Spleen (tissue), 7 donors: Measurements from ENCODE around the gene PIK3R3.

Experiments
- CTCF ChIP-seq, 11 experiments: fragments of 200-600 bp in 7 of 11; fragments of 450-650 bp in 4 of 11; sonication (generic) in 4 of 11; IDR thresholded peaks in 8 of 11; conservative IDR thresholded peaks in 3 of 11; 1 replicate in 7 of 11; 2 replicates in 4 of 11; pipeline versions ENCODE4 v1.4.0 to v1.8.0; 2016 to 2021; ENCODE audit warnings: antibody characterized with exemption in 11 of 11, inconsistent platforms in 4 of 11, mild to moderate bottlenecking in 1 of 11
- POLR2A ChIP-seq, 3 donors: fragments of 450-650 bp; IDR thresholded peaks; one replicate each; pipeline ENCODE4 v1.5.1; 2017; ENCODE audit warnings: antibody characterized with exemption in 3 of 3, mild to moderate bottlenecking in 1 of 3
- POLR2AphosphoS5 ChIP-seq, 3 donors: sonication (generic); formaldehyde crosslinking; IDR thresholded peaks; one replicate each; pipeline ENCODE4 v1.5.1; 2017; ENCODE audit warnings: antibody characterized with exemption in 3 of 3
- donor health status: DM: no; HTN: no; CAD: no; lungs with moderate emphysema.
- donor health status: DM: no; HTN: no; CAD: no.
- donor health status: DM: no; HTN: no; CAD: no.

DNA sequence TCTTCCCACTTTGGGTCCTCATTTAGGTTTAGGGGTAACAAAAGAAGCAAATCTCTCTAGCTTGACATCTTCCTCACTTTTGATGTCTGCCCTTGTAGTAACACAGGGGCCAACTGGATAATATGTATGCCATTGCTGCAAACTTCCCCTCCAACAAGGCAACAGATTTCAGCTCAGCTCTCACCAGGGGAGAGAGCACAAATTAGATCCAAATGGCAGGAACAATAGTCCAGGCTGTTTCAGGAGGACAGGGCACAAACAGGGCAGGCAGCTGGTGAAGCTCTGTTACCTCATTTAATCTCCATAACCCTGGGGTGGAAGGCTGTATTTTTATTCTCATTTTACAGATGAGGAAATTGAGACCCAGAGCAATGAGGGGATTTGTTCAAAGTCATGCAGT lies 4.3 kb upstream of the PIK3R3 start:
- no peak for TF ChIP-seq CTCF (IDR thresholded peaks at IDR 0.05 in 8 of 11, conservative IDR thresholded peaks at IDR 0.05 in 3 of 11)
- TF ChIP-seq POLR2AphosphoS5 (IDR thresholded peaks at IDR 0.05): no peak
- TF ChIP-seq POLR2A (IDR thresholded peaks at IDR 0.05): no peak
